GM18517 (cell line): ENCODE measurements around the gene SEM1.
"Not testable (repeated sequence)": the region's sequence is repeated elsewhere in the genome, so short reads cannot be mapped to it uniquely, and the experiment has no call there.

Source experiments
- ATAC-seq: cut with Tn5 transposase; IDR thresholded peaks from one replicate; pipeline ENCODE4 v1.9.1; 2021; ENCODE audit warnings: mild to moderate bottlenecking, moderate library complexity; ENCODE audit not compliant: unreplicated experiment

Gene SEM1

DNA sequence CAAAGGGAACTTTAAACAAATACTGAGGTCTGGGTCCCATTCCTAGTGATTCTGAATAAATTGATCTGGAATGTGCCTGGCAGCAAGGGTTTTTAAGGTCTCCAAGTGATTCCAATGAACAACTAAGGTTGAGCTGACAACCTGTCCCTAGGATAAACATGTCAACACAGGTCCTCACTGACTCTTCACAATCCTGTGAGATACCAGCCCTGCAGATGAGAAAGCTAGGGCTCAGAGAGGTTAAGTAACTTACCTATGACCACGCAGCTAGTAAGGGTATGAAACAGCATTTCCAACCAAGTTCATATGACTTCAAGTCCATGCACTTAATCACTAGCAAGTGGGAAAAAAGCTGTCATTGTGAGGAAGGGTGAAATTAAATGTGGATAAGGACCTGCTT, 44.0 kb downstream of the SEM1 start:
- no peak for ATAC-seq

DNA sequence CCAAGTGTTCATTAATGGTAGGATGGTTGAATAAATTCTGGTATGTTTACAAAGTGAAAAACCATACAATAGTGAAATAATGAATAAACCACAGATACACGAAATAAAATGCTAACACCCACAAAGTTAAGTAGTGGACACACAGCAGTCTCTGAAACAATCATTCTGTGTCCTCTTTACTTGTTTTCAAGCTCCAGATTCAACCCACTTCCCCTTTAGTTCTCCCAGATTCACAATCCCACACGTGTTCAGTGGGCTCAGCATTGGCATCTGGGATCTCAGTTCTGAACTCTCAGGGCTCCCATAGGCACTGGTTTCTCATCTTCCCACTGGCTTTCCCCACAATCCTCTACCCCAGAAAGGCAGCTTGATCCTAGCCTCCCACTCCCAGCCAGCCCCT, 44.9 kb downstream of the SEM1 start:
- no peak for ATAC-seq

GRCh38 chr7:96663871-96664445, 45.7 kb downstream of the SEM1 start:
- no peak for ATAC-seq

DNA sequence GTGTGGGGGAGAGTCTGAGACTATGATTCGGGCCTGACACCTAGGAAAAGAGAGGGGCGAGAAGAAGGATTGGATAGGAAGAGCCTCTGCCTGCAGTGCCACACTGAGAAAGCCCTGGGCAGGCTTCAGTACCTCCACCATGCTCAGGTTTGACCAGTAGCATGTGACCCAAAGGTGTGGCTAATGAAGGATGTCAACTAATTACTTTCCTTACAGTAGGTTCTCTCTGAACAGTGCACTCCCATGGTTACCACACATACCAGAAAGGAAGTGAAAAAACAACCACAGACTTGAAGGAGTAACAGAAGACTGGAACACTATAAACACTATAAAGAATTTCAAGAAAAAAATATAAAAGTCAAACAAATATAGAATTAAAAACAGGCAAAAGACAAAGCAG, 46.2 kb downstream of the SEM1 start:
- ATAC-seq, result peak; percentile 84

GRCh38 chr7:96662151-96662550, 47.5 kb downstream of the SEM1 start:
- ATAC-seq, result not testable (repeated sequence)

DNA sequence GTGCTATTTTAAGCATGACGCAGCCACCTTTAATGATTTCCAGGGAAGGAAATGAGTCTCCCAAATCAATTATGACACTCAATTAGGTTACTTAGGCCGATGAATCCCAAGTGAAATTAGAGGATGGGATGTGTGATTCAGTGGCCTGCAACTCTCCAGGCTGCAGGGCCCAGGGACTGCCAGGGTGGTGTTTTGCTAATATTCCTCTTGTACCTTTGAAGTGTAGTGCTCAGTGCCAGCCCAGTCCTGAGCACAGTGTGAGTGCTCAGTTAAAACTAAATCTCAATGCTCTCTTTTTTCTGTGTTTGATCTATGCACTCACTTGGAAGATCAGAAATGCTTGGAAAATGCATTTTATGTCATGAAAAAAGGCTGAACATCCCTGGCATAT, 51.6 kb downstream of the SEM1 start:
- ATAC-seq, result no peak

- ATAC-seq, result no peak
Measured at GRCh38 chr7:96657347-96658021, 52.2 kb downstream of the SEM1 start.

DNA sequence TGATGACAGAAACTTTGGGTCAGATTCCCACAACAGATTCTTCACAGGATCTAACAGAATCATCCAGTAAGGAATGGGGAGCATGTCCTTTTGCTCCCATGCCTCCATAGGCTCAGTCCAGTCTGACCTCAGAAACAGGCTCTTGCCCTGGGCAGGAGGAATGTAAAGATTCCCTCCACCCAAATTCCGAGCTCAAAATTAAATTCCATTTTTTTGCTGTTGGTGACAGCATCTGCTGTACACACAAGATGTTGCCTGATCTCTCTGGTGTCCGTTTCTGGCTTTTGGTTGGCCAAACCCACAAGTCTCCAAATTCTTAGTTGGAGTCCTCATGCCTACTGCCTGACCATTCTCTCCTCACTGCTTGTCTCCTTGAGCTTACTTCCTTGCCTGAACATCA, 53.7 kb downstream of the SEM1 start:
- no peak for ATAC-seq

DNA sequence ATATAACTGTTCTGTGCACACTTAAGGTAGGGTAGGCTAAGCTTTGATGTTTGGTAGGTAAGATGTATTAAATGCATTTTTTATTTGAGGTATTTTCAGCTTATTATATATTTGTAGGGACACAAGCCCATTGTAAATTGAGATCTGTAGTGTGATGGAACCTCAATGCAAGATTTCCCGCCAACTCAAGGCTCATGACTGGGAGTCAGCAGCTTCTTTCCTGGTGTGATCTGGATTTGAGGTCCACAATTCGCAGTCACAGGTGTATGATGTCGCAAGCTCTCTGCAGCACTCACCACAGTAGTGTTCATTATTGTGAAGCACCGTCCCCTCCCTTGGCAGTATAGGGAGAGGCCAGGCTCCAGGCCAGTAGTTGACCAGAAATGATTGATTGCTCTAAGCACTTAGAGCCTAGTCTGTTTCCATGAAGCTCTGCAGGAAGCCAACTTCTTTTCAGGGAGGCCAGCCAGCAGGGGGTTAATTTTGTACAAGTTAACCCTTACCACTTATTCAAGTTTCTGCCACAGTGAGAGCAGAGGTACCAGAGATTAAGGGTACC, 54.9 kb downstream of the SEM1 start:
- ATAC-seq, result no peak

GRCh38 chr7:96649981-96650380, 59.7 kb downstream of the SEM1 start:
- no peak for ATAC-seq

GRCh38 chr7:96648784-96649183, 60.9 kb downstream of the SEM1 start:
- ATAC-seq, result no peak

GRCh38 chr7:96647733-96648132, 61.9 kb downstream of the SEM1 start:
- no peak for ATAC-seq

DNA sequence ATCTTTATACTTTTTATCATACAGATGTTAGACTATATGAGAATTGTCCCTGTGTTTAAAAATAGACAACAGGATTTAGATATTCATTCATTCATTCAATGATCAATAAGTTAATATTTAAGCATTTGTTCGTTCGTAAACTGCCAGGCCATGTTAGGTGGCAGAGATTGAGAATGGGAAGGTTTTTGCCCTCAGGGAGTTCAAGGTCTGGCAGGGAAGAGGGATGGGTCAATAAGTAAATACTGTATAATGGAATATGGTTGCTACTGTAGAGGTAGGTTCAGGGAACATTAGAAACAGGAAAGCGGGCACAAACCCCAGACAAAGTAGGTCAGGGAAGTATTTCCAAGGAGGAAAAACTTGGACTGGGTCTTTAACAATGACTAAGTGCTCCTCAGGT, 64.6 kb downstream of the SEM1 start:
- no peak for ATAC-seq

GRCh38 chr7:96643436-96643835, 66.2 kb downstream of the SEM1 start:
- ATAC-seq, result not testable (repeated sequence)

DNA sequence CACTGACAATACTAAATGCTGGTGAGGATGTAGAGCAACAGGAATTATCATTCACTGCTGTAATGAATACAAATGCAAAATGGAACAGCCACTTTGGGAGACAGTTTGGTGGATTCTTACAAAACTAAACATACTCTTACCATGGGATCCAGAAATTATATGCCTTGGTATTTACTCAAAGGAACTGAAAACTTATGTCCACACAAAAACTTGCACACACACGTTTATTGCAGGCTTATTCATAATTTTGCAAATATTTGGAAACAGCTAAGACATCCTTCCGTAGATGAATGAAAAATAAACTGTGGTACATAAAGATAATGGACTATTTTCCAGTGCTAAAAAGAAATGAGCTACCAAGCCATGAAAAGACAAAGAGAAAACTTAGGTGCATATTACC, 69.6 kb downstream of the SEM1 start:
- no peak for ATAC-seq
